Endothelial cell of hepatic sinusoid (primary cell): Measurements from ENCODE around the gene KCMF1.

Experiments used
- in situ Hi-C: cut with HindIII; loops from 2 replicates; pipeline ENCODE4 v1.10.0; 2017; ENCODE audit warnings: low sequenced_read_pairs

Gene KCMF1

DNA sequence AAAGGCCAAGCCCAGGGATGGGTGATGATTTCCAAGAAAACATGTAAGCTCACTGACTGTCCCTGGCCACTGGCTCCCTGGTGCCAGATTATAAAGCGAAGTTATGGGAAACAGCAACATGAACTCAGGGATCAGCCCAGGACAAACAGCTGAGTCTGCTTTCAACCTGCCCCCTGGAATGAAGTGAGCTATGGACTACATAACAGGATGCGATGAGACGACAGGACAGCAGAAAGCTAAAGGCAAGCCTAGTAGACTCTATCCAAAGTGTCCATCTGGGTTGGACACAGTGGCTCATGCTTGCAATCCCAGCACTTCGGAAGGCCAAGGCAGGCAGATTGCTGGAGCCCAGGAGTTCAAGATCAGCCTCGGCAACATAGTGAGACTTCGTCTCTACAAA is 16.6 kb upstream of the KCMF1 start:
- in situ Hi-C loops, result no loop called here

DNA sequence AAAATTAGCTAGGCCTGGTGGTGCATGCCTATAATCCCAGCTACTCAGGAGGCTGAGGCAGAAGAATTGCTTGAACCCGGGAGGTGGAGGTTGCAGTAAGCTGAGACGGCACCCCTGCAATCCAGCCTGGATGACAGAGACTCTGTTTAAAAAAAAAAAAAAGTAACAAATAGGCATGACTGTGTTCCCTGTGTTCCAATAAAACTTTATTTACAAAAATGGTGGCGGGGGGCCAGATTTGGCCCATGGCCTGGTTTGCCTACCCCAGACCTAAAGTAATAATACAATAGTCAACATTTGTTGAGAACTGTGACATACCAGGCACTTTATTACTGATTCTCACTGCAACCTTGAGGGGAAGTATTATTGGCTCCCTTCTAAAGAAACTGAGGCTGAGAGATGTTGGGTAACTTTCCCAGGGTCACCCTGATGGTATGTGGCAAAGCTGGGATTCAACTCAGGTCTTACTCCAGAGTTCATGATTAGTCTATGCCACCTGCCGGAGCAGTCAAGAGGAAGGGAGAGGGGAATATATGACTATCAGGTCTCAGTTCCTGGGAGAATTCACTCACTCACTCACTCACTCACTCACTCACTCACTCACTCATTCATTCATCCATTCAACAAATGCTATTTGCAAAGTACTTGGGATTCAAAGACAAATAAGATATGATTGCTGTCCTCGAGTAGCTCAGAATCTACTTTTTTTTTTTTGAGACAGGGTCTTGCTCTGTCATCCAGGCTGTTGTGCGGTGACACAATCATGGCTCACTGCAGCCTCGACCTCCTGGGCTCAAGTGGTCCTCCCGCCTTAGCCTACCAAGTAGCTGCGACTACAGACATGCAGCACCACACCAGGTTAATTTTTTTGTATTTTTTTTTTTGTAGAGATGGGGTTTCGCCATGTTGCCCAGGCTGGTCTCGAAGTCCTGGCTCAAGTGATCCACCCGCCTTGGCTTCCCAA is 14.3 kb upstream of the KCMF1 start:
- in situ Hi-C loops, result no loop called here

GRCh38 chr2:84957771-84958134 is 13.2 kb upstream of the KCMF1 start:
- in situ Hi-C loops, result no loop called here

DNA sequence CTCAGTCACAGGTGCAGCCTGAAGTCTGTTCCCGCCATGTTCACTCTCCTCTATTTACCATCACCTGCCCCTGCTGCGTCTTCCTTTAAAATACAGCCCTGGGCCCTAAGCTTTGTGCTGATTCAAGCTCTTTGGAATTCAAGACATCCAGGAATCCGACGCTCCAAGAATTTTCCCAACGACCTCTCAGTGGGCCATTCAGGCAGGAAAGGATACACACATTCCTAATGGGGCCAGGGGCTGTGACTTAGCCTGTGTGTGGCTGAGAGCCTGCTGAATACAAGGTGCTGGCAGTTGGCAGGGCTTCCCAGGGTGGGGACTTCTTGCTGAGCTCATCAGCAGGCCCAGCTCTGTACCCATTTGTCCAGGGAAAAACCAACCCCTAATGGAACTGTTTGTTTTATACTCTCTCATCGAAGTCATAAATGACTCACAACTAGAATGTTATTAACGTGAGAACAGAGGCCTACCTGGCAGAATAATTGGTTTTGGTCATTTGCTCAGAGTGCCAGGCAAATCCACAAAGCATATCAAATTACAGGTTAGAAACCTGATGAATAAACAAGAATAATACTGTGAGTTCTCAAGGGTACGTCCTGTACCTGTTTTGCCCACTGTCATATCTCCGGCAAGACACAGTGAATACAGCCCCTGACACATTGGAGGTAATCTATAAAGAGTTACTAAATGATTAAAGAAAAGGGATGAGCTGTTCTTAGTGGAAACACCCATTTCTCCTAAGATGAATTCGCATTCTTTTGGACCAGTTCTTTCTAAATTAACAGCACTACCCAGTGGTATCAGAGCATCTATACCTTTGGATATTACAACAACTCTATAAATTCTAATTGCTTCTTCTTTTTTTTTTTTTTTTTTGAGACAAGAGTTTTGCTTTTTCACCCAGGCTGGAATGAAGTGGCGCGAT is 12.6 kb upstream of the KCMF1 start:
- in situ Hi-C loops, result no loop called here

GRCh38 chr2:84959095-84959565 is 11.8 kb upstream of the KCMF1 start:
- in situ Hi-C loops, result no loop called here

GRCh38 chr2:84959566-84960506 is 11.1 kb upstream of the KCMF1 start:
- in situ Hi-C loops, result no loop called here

- in situ Hi-C loops, result no loop called here
Measured at GRCh38 chr2:84962917-84963316, 8.0 kb upstream of the KCMF1 start.

DNA sequence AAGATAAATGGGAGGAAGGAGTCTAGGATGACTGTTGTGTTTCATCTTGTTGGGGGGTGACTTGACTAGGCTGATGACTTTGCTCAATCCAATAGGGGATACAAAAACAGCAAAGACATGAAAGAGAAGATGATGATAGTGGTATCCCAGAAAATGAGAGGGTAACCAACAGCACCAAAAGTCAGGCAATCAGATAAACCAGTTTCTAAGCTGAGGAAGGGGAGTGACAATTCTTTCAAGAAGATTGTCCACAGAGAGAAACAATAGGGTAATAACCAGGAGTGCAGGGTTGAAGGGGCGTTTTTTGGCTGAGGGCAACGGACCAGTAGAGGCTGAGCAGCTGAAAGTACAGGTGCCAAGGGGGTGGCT is 7.7 kb upstream of the KCMF1 start:
- in situ Hi-C loops, result no loop called here

DNA sequence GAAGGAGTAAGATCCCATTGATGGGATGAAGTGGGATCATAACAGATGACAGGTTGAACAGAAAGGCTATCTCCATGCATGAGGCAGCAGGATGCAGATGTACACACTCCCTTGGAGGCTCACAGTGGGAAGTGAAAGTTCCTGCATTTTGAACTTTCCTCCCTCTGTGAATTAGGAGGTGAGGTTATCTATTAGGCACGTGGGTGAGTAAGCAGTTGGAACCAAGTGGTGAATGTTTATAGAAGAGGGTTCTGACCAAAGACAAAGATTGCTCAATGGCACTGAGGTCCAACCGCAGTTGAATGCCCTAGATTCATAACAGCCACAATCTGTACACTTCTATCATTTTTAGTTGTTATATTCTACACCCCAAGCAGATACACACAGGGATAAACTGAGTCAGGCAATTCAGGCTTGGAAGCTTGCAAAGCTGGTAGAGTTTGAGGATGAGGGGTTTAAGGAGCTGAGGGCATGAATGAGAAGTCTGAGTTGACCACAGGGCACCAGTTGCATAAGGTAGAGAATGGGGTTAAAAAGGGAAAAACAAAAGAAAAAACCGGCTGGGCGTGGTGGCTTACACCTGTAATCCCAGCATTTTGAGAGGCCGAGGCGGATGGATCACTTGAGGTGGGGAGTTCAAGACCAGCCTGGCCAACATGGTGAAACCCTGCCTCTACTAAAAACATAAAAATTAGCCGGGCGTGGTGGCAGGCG is 7.1 kb upstream of the KCMF1 start:
- in situ Hi-C loops, result no loop called here

DNA sequence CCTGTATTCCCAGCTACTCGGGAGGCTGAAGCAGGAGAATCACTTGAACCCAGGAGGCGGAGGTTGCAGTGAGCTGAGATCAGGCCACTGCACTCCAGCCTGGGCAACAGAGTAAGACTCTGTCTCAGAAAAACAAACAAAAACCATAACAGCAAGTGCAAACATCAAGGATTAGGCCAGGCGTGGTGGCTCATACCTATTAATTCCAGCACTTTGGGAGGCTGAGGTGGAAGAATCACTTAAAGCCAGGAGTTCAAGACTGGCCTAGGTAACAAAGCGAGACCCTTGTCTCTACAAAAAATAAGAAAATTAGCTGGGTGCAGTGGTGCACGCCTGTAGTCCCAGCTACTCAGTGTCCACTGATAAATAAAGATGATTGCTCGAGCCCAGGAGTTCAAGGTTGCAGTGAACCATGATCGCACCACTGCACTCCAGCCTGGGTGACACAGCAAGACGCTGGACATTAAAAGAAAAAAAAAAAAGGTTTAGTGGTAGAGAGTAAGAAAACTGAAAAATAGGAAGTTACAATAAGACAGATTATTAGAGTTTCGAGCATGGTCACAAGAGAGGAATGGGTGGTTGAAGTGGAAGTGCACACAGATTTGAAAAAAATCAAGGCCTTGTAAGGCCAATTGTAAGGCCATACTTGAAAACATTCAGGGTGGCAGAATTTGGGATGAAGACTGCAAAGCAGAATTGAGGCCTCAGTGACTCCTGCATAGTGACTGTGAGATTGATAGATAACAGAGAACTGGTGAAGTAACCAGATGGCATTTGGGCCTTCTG is 6.4 kb upstream of the KCMF1 start:
- in situ Hi-C loops, result no loop called here

GRCh38 chr2:84965192-84965516 is 5.8 kb upstream of the KCMF1 start:
- in situ Hi-C loops, result no loop called here

DNA sequence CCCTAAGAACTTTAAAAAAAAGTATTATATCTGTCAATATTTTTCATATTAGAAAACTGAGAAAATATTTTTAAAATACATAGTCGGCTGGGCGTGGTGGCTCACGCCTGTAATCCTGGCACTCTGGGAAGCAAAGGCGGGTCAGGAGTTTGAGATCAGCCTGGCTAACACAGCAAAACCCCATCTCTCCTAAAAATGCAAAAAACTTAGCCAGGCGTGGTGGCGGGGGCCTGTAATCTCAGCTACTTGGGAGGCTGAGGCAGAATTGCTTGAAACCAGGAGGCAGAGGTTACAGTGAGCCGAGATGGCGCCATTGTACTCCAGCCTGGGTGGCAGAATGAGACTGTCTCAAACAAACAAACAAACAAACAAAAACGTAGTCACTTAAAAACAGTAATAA is 5.1 kb upstream of the KCMF1 start:
- in situ Hi-C loops, result no loop called here

- in situ Hi-C loops, result no loop called here
Measured at GRCh38 chr2:84966731-84967130, 4.2 kb upstream of the KCMF1 start.

DNA sequence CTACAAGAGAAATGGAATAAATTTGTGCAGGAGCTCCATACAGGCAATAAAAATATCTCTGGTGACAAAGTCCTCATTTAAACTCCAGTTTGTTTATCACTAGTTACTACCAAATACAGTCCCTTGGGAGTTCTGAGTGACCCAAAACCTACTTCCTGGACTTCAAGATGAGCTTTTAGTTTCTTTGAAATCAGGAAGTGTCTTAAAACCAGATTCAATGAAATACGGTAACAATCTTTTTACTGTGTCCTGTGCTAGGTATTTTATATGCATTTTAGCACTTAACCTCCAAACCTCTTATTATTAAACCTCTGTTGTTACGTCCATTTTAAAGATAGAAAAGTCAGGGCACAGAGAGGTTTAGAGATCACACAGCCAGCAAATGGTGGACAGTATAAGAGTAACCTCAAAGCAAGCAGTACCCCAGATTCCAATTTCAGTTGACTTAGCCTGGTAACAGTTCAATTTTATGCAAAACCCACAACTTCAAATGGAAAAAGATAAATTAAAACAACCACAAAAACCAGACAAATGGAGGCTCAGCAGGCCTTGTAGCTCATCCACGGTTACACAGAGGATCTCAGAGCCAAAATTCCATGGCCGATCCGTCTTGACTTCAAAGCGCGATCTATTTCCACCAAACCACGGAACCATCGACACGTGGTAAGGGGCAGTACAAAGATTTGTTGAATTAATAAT is 1.3 kb upstream of the KCMF1 start:
- in situ Hi-C loops, result loop anchor here (10.0 kb wide), 2 partner anchors 65 to 185 kb away; partner anchors contain the start of gene TMSB10

DNA sequence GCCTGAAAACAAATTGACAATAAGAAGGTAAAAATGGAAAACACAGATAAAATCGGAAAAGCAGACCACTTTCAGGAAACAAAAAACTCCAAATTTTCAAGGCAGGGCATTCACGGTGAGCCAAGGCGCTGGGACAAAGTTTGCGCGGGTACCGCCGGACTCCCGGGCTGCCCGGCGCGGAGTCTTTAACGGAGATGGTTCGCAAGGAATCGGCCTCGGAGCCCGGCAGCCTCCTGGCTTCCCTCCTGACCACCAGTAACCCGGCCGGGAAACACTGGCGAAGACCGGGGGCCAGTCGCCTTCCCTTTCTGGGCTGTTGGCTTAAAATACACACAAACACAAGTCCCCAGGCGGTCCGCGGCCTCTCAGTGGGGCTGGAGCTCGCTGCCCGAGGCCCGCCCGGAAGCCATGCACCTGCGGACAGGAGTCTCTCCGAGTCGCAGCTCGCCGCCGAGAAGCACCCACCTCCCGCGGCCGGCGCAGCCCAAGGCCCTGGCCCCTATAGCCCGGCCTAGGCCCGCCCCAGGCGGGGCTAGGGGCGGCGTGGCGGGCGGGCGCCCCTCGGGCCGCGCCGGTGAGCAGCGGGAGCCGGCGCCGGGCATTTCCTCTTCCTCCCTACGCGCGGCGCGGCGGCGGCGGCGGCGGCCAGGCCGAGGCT is 622 bp upstream of the KCMF1 start:
- in situ Hi-C loops, result loop anchor here (10.0 kb wide), 2 partner anchors 66 to 184 kb away; partner anchors contain the start of gene TMSB10

DNA sequence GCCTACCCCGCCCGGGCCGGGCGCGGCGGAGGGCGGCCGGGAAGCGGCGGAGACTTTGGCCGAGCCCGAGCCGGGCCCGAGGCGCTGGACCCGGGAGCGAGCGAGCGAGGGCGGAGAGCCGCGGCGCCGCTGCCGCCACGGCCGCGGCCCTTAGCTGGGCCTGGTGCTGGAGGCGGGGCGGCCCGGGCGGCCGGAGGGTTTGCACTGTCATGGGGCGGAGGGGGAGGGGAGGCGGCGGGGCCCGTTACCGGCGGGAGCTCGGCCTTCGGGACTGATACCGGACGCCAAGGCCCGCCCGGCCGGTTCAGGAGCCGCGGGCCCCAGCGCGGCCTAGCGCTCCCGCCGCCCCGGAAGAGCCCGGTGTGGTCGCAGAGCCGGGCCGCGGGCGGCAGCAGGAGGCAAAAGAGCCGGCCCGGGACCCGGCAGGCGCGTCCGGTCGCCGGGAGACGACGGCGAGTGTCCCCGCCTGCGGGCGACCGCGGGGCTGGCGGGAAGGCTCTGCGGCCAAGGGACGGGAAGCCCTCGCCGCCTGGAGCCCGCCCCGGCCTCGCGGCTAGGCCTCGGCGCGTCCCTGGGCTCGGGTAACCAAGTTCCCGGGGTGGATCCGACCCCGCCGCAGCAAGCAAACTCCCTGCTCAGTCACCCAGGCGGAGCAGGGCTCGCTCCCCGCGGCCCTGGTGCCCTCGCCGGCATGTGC is 697 bp downstream of the KCMF1 start:
- in situ Hi-C loops, result loop anchor here (10.0 kb wide), 2 partner anchors 67 to 183 kb away; partner anchors contain the start of gene TMSB10

DNA sequence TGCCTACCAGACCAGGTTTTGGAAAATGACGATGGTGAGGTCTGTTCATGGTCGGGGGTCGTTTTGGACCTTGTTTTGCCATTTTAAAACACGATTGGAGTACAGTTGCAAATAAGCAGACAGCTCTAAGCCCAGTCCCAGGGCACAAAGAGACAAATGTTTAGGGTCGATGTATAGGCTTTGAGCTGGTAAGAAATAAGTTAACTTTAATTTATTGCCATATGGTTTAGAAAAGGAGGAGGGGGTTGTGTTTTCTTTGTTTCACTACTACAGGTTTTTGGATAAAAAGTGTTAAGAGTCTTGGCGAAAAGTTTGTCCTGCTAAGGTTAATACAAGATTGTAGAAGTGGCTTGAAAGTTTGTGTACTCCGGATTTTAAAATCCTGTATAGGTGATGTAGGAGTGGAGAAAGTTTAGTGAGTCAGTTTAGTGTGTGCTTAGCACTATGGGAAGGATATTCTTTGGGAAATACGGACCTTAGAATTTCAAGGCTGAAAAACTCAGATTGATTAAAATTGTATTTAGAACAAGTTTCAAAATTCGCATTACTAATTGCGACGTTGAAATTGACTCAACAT is 1.3 kb downstream of the KCMF1 start:
- in situ Hi-C loops, result loop anchor here (10.0 kb wide), 2 partner anchors 67 to 183 kb away; partner anchors contain the start of gene TMSB10
